ENCODE measurements around the gene PPHLN1.
"Not testable (repeated sequence)": the region's sequence is repeated elsewhere in the genome, so short reads cannot be mapped to it uniquely, and the experiment has no call there.

Gene PPHLN1

GRCh38 chr12:42322567-42322966, 3.4 kb upstream of the PPHLN1 start:
- DNase-seq (ENCODE audit: low read depth in 2 of 2), result no peak

- DNase-seq (ENCODE audit: low read depth in 2 of 2), result no peak
Measured at GRCh38 chr12:42323856-42324255, 2.1 kb upstream of the PPHLN1 start.

GRCh38 chr12:42325326-42325652, 678 bp upstream of the PPHLN1 start:
- DNase-seq (ENCODE audit: low read depth in 2 of 2), result no peak

GRCh38 chr12:42326541-42327226, 717 bp downstream of the PPHLN1 start:
- no peak for DNase-seq (ENCODE audit: low read depth in 2 of 2)

GRCh38 chr12:42327227-42327590, 1.2 kb downstream of the PPHLN1 start:
- DNase-seq (ENCODE audit: low read depth in 2 of 2), result no peak

- not testable (repeated sequence) for DNase-seq (ENCODE audit: low read depth in 2 of 2)
Measured at GRCh38 chr12:42330097-42330496, 4.1 kb downstream of the PPHLN1 start.

GRCh38 chr12:42332301-42333285, 6.6 kb downstream of the PPHLN1 start:
- no peak for DNase-seq (ENCODE audit: low read depth in 2 of 2)

GRCh38 chr12:42336286-42336685, 10.3 kb downstream of the PPHLN1 start:
- no peak for DNase-seq (ENCODE audit: low read depth in 2 of 2)

GRCh38 chr12:42338280-42338679, 12.3 kb downstream of the PPHLN1 start:
- DNase-seq (ENCODE audit: low read depth in 2 of 2), result no peak

- no peak for DNase-seq (ENCODE audit: low read depth in 2 of 2)
Measured at GRCh38 chr12:42342028-42342427, 16.1 kb downstream of the PPHLN1 start.

GRCh38 chr12:42343721-42344120, 17.8 kb downstream of the PPHLN1 start:
- DNase-seq (ENCODE audit: low read depth in 2 of 2), result no peak

GRCh38 chr12:42346403-42347002, 20.5 kb downstream of the PPHLN1 start:
- DNase-seq (ENCODE audit: low read depth in 2 of 2), result no peak

- not testable (repeated sequence) for DNase-seq (ENCODE audit: low read depth in 2 of 2)
Measured at GRCh38 chr12:42349119-42350020, 23.4 kb downstream of the PPHLN1 start.

- DNase-seq (ENCODE audit: low read depth in 2 of 2), result not testable (repeated sequence)
Measured at GRCh38 chr12:42350021-42350407, 24.0 kb downstream of the PPHLN1 start.

GRCh38 chr12:42356344-42356743, 30.4 kb downstream of the PPHLN1 start:
- DNase-seq (ENCODE audit: low read depth in 2 of 2), result no peak

GRCh38 chr12:42360747-42361403, 34.9 kb downstream of the PPHLN1 start:
- no peak for DNase-seq (ENCODE audit: low read depth in 2 of 2)

GRCh38 chr12:42361909-42362646, 36.1 kb downstream of the PPHLN1 start:
- no peak for DNase-seq (ENCODE audit: low read depth in 2 of 2)

- DNase-seq (ENCODE audit: low read depth in 2 of 2), result no peak
Measured at GRCh38 chr12:42362647-42363260, 36.8 kb downstream of the PPHLN1 start.

GRCh38 chr12:42364692-42365091, 38.7 kb downstream of the PPHLN1 start:
- DNase-seq (ENCODE audit: low read depth in 2 of 2), result no peak

GRCh38 chr12:42365486-42365885, 39.5 kb downstream of the PPHLN1 start:
- no peak for DNase-seq (ENCODE audit: low read depth in 2 of 2)
